ENCODE data around the gene TLX3.

Gene TLX3

DNA sequence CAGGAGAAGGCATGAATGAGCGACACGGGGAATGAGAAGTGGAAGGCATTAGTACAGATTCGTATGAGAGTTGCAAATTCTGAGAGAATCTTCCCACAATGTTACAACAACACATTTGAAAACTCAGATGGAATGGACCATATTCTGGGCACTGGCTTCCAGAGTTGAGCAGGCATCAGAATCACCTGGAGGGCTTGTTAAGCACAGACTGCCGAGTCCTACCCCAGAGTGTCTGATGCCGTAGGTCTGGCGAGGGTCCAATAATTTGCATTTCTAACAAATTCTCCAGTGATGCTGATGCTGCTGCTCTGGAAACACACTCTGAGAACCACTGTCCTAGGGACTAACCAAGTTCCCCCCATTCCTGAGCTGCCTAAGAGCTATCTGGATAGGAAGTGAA lies 2.9 kb upstream of the TLX3 start:
- ATAC-seq = no peak
- DNase-seq = no peak

DNA sequence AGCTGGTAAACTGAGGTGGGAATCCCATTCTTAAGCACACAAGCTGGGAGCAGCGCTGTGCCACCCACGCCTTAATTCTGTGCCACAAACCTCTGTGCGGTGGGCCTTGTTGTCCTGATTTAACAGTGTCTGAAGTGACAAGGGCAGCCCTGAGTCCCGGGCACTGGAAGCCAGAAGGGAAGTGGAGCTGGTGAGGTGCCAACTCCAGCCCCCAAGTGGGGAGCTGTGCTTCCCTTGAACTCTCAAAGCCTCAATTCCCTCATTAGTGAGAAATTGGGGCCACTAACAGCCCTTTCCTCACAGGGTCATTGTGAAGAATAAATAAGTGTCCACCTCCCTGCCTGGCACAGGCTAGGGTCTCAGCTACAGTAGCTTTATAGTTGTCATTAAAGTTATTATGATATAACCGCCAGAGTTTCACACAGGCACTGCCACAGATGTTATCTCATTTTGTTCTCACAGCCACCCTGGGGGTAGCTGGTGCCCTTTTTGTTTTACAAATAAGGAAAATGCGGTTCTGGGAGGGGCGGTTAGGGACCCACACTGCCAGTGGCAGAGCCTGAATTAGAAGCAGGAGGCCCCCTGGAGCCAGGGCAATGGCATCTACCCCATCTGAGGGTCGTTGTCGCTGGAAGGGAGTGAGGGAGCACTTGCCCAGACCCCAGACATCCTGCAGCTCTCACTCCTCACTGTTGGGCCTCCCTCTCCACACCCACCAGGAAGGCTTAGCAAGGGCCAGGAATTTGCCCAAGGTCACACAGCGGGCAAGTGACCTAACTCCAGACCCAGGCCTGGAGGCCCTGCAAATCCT lies 2.1 kb upstream of the TLX3 start:
- DNase-seq = peak; percentile 5
- no peak for ATAC-seq

DNA sequence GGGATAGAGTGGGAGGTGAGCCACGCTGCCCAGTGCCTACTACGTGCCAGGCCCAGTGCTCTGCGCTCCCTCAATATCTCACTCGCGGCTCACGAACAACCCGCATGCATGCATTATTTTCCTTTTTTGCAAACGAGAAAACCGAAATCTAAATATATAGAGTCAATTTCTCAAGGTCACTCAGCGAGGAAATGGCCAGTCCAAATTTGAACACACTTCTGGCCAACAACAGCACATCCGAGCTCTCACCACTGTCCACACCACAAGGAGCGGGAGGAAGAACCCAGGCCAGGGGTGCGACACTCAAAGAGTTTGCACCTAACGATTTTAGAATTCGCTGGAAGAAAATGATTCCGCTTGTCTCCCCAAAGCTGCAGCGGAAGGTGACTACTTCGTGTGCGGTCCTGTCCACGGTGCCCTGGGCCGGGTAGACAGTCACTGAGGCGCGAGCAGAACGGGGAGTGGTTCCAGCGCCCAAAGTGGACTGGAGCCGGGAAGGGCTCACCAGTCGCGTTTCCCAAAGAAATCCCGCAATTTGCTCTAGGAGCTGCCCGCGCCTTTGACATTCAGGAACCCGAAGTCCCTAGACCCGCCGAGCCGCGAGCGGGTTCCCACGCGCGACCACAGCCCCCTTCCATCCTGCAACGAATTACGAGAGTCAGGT lies 1.1 kb upstream of the TLX3 start:
- no peak for ATAC-seq
- no peak for DNase-seq

DNA sequence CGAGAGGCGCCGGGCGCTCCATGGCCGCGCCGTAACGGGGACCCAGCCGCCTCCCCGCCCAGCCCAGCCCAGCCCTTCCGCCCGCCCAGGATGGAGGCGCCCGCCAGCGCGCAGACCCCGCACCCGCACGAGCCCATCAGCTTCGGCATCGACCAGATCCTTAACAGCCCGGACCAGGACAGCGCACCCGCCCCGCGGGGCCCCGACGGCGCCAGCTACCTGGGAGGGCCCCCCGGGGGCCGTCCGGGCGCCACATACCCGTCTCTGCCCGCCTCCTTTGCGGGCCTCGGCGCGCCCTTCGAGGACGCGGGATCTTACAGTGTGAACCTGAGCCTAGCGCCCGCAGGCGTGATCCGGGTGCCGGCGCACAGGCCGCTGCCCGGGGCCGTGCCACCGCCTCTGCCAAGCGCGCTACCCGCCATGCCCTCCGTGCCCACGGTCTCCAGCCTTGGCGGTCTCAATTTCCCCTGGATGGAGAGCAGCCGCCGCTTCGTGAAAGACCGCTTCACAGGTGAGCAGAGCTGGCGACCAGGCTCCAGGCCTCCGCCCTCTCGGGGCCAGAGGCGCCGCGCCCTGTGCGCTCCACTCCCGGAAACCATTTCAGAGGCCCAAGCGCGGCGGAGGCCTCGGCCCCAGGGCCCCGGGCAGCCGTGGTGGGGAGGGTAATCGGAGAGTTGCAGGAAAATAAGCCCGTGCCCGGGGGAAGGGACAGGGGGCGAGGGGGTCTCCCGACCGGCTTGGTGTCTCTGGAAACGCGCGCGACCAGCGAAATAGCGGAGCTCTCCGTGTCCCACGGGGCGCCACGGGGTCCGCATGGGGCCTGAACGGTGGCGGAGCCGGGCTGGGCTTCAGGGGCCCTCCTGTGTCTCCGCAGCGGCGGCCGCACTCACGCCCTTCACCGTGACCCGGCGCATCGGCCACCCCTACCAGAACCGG lies 496 bp downstream of the TLX3 start:
- no peak for ATAC-seq
- peak; percentile 9 for DNase-seq

DNA sequence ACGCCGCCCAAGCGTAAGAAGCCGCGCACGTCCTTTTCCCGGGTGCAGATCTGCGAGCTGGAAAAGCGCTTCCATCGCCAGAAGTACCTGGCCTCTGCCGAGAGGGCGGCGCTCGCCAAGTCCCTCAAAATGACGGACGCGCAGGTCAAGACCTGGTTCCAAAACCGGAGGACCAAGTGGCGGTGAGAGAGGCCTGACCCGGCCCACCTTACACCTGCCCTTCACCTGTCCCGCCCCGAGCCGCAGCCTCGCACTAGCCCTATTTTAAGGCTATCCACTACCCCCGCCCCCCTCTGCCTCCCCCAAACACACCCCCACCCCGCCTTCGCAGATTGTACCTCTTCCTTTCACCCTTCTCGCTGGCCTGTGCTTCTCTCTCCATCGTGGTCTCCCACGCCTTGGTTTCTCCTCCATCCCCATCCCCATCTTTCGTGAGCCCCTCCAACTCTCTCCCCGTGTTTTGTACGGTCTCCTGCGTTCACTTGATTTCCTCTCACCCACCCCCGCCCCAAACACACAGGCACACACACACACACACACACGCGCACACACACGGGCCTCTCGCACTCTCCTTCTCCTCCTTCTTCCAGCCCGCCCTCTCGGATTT lies 1.3 kb downstream of the TLX3 start:
- ATAC-seq (no peak), DNase-seq (peak; percentile 44)

DNA sequence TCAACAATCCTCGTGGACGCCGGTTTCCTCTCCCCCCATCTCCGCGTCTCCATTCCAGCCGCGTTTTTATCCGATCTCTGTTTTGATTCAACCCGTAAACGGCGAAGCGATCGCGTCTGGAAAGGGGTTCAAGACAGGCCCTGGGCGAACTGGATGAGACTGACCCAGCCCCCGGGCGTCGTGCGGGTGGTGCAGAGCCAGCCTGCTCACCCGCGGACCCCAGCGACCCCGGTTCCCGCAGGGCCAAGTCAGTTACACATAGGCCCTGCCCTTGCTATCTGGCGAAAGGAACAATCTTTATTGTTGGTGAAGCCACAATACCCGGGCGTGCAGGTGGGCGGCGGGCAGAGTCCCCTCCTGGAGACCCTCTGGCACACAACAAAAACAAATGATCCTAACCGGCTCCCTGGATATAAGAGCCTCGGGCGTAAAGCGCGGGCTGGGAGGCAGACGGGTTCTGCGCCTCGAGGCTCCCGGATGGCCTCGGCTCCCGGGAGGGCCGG lies 1.8 kb downstream of the TLX3 start:
- DNase-seq = peak; percentile 6
- no peak for ATAC-seq

DNA sequence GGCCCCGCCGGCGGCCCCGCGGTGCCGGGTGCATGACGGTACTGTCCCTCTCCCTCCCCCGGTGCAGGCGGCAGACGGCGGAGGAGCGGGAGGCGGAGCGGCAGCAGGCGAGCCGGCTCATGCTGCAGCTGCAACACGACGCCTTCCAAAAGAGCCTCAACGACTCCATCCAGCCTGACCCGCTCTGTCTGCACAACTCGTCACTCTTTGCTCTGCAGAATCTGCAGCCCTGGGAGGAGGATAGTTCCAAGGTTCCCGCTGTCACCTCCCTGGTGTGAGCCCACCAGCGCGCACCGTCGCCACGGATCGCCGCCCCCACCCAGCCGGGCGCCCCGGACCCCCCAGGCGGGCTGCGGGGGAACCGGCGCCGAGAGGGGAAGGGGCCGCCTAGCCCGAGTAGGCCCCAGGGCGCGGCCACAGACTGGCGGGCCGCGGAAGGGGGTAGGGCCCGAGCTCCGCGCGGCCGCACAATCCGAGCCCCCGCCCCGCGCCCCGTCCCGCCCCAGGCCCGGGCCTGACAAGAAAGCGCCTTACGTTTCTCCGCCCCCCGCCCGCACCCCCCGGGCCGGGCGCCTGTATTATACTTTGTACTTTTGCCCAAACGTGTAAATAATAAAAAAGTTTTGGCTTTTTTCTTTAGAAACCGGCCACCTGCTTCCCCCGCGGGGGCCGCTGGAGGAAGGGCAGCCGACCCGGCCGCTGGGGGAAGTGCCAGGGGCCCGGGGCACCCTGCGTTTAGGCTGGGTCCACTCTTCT lies 2.5 kb downstream of the TLX3 start:
- peak; percentile 24 for ATAC-seq
- DNase-seq = peak; percentile 17

DNA sequence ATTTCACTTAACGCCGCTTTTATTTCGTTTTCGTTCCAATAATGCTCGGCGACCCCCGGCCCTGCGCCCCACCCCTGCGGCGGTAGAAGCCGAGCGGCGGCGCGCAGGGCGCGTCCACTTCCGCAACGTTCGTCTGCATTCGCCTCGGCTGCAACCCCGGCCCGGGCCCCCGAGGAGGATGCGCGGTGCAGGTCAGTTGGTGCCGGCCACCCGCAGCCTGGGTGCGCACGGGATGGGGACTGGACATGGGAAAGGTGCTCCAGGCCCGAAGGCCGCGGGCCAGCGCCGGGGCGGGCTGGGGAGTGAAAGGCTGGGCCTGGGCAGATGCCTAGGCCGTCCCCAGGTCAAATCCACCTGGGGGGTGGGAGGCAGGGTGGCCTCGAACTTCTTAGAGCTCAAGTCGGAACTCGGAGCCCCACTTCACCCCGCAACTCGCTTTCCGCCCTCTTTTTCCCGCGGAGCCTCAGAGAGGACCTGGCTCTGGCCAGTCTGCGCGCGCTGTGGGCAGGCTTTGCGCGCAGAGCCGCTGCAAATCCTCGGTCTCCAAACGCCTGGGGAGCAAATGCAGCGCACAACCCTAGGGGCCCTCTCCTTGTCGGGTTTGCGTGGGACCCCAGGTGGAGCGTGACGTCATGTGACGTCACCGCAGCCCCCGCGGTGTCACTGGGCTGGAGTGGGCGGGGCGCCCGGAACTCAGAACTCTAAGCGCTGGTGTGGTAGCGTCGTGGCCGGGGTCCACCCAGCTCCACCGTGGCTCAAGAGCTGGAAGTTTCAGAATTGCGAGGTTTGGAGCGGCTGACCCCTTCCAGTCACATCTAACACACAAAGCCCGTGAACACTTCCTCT lies 3.3 kb downstream of the TLX3 start:
- ATAC-seq (no peak), DNase-seq (peak; percentile 13)

DNA sequence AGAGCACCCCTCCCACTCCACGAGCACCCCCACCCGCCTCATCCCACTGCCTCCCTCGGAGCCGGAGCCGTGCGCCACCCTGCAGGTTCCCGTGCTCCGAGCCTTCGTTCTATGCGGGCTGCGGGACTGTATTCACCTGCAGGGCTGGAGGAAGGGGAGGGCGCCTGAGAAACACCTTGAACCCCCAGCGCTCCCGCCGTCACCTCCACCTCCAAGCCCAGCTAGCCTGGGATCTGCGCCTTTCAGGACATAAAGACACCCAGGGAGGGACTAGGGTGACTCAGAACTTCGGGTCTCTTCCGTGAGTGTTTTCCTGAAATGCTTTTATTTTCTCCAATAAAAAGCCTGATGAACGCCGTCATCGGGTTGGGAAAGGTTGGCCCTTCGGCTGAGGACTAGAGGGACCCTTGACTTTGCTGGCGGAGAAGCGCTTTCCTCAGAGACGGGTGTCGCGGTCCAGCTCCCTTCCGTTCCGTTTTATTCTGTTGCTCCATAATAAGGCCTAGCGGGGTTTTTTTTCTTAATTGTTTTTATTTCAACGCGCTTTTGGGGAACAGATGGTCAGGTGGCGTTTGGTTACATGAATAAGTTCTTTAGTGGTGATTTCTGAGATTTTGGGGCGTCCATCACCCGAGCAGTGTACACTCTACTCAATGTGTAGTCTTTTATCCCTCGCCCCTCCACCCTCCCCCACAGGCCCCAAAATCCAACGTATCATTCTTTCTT lies 4.6 kb downstream of the TLX3 start:
- DNase-seq (peak; percentile 8), ATAC-seq (no peak)

DNA sequence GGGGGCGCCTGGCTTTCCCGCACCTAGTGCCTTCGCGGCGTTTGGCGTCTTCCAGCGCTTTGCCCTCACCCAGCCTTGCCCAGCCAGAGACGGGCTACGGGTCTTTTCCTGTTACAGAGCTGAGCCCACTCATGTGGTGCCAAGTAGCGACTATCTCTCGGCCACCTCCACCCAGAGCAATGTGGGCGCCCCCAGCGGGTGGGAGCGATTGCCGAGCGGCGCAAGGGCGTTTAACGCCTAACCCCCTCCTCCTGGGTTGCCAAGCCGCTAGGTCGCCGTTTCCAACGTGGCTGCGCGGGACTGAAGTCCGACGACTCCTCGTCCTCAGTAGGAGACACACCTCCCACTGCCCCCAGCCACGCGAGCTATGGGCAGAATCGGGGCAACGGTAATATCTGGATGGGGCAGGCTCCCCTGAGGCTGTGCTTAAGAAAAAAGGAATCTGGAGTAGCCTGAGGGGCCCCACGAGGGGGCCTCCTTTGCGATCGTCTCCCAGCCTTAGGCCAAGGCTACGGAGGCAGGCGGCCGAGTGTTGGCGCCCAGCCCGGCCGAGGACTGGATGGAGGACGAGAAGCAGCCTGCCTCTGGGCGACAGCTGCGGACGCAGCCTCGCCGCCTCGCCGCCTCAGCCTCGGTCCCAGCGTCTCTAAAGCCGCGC lies 5.8 kb downstream of the TLX3 start:
- ATAC-seq = no peak
- peak; percentile 9 for DNase-seq

DNA sequence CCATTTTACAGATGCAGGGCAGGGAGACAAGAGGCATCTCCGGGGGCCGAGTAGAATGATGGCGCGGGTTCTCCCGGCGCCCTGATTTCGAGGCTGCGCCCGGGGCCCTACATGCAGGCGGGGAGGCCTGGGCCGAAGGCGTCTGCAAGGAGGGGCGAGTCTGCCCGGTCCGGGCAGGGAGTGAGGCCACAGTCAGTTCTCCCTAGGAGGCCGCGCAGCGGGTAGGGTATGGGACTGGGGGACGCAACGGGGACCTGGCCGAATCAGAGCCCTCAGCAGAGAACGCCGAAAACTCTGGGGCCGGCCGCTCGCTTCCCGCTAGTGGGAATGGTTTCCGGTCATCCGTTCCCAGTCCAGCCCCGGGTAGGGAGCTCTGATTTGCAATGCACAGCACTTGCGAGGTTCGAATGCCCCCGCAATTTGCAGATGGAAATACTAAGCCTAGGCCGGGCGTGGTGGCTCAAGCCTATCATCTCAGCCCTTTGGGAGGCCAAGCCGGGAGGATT lies 6.4 kb downstream of the TLX3 start:
- DNase-seq (no peak), ATAC-seq (no peak)

DNA sequence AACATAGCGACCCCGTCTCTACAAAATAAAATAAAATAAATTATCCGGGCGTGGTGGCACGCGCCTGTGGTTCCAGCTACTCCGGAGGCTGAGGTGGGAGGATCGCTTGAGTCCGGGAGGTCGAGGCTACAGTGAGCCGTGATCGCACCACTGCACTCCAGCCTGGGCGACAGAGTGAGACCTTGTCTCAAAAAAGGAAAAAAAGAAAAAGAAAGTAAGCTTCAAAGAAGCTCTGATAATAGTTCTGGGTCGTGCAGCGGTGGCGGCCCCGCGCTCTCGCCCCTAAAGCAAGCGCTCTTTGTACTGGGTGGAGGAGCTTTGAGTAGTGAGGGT lies 6.8 kb downstream of the TLX3 start:
- DNase-seq (no peak), ATAC-seq (no peak)

DNA sequence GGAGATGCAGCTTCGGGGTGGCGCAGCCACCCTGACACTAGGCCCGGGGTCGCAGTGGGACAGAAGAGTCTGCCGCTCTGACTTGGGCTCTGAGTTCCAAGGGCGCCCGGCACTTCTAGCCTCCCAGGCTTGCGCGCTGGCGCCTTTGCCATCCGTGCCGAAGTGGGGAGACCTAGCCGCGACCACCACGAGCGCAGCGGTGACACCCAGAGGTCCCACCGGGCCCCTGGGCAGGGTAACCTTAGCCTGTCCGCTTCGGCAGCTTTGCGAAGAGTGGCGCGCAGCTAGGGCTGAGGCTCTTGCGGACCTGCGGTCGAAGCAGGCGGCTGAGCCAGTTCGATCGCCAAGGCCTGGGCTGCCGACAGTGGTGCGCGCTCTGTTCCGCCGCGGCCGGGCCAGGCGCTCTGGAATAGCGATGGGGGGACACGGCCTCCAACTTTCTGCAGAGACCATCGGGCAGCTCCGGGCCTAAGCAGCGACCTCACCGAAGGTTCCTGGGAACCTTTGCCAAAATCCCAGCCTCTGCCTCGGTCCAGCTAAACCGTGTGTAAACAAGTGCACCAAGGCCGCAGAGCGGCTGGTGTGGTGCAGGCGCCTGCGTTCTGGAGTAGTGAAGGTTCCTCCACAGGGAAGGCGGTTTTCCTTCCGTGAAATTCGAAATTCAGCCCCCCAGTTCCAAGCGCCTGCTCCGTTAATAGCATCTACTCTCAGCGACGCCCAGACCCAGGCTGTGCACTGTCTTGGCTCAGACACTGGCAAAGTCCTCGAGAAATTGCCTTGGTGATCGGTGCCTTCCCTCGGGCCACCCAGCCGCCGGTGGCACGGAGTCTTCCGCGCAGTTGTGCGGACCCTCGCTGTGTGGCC lies 7.4 kb downstream of the TLX3 start:
- peak; percentile 13 for DNase-seq

DNA sequence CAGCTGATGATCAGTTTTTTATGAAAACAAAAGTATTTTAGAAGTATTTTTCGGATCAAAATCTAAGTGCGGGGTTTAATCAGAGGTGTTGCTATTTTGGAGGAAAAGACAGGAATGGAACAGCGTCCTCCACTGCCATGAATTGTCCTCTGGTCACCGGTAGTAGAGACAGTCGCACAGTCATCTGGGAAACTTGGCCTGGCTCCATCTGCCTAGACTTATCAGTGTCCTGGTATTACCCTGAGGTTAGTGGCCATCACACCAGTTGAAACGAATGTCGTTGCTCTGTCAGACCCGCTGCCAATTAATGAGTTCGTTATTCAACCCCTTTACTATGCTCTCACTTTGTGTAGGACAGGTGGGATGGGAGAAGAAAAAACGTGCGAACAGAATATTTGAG lies 8.2 kb downstream of the TLX3 start:
- no peak for ATAC-seq
- DNase-seq = no peak

More for the DNA sequence above, 7.4 kb downstream of the TLX3 start:
- ATAC-seq = no peak

DNA sequence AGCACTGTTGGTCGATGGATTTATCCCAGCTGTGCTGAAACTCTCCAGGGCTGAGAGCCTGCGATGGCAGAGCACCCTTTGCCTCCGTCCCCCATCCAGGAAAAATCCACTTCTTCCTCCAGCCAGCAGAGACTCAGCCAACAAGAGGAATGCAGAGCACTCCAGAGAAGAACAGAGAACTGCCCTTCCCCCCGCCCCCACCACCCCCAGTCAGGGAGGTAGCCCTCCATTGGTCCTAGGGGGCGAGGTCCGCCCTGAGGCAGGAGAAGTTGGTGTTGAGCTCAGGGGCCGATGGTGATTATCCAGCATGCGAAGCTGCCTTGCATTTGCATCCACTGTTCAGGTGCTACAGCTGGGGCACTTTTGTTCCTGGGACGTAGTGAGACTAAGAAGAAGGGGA lies 9.0 kb downstream of the TLX3 start:
- DNase-seq = no peak
- no peak for ATAC-seq

DNA sequence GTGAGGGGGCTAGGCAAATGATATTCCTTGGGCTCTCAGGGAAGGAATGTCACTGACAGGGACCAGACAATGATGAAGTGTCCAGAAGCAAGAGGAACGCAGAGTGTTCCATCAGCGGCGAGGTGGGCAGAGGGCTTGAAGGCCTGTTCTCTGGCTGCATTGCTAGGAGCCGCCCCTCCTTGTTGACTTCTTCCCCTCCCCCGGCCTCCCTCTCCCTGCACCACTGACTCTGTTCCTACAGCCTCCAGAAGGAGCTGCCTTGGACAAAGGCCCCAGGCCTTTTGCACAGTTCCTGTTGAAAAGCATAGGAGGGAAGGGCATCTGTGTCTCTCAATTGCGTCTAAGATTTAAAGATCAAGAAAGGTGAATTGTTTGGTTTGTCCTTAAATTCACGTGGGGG lies 12.4 kb downstream of the TLX3 start:
- ATAC-seq = no peak
- no peak for DNase-seq

DNA sequence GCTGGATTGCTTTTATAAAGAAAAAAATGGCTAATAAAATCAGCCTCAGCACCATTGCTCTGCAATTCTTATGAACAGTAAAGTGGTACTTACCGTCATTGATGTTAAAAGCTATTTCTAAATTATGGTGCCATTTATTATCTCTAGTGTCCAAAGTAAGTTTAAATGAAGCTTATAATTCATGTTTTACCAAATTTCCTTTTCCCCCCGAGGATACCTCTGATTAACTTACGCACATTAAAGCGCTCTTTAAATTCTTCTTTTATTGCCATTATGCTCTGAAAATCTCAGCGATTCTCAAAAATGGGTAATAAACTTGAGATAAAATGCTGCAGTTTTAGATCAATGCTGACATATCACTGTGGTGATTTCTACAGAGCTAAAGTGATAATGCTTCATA lies 13.5 kb downstream of the TLX3 start:
- ATAC-seq = no peak

DNA sequence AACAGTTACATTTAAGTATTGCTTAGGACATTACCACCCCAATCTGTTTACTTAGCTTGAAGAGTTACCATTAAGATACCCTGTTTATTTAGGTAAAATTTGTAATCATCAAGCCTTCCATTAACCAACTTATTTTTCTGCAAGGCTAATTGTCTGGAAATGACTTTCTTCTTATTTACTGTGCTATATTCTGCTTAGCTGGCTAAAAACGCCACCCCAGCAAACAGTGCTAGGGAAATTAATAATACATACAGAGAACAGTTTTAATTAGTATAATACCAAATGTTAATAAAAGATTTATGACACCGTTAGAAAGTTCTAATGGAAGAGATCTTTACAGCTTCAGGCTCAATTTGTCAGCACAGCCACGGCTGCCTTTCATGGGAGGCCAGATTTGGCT lies 14.0 kb downstream of the TLX3 start:
- ATAC-seq = no peak
- no peak for DNase-seq

More for the DNA sequence above, 13.5 kb downstream of the TLX3 start:
- DNase-seq = no peak

Measured in stimulated activated naive CD8-positive, alpha-beta T cell treated with anti-CD3 and anti-CD28 coated beads, Interleukin-15, Interleukin-2, amounts not matched to agents 100 U/mL and 50 U/mL, for 24 hours (primary cell).